ENCODE results near the gene GSTM2. TPM values are rescaled to one million over a fixed set of nuclear protein-coding genes. Genes with fewer than 3 reads are reported as not detected.
A peak's percentile ranks its signal among the peaks of the same experiment; 100 is the strongest.

GSTM2 gene
- total RNA-seq, 2 donors from 2014 or later, result 18.4 to 30.3 TPM

DNA sequence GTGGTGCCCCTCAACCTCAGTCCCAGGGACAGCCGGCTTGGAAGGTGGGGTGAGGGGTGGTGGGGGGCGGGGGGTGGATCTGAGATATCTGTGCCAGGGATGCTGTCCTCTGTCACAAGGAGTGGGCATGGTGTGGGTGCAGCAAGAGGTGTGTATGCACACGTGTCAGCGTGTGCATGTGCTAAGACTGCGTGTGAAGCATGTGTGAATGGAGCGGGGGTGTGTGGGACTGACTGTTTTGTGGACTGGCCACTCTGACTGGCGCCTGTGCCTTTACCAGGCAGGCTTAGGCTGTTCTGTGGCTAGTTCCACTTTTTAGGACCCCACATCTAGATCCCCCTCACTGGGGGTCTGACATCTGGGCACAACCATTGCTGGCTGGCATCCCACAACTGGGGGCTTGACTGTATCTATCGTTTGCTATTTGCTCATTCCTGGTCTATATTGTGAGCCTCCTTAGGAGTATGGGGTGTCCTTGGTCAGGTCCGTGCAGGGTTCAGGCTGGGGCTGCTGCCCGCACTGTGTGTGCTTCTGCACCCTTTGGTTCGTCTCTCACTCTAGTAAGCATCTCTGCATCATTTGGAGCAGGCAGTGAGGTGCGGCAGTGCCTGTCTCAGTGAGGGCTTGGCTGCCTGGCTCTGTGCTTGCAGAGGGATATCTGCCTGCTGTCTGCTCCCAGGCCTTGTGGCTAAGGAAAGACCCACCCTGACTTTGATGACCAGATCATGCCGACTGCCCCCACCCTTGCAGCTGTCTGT lies 46.3 kb upstream of the GSTM2 start:
- Mint-ChIP-seq H3K27me3 (ENCODE audit: insufficient read depth) (no peaks in the 10 kb centered on the region), H3K27ac (no peak overlapping the region), H3K9me3 (no peaks in the 10 kb centered on the region), H3K4me3 (peak overlapping the region; percentile 91), H3K4me1 (peaks cover 23% of the 10 kb centered on the region), H3K36me3 (ENCODE audit: low read depth) (peaks cover 6% of the 10 kb centered on the region)
- Histone ChIP-seq H3K4me3 (ENCODE audit: low read length) (peak overlapping the region; percentile 95), H3K27ac (ENCODE audit: low read depth, low read length) (no peak overlapping the region), H3K9ac (ENCODE audit: extremely low read depth, low read length, poor library complexity, severe bottlenecking) (no peak overlapping the region), H3K9me3 (ENCODE audit: control insufficient read depth, low read length) (no peaks in the 10 kb centered on the region), H3K4me1 (ENCODE audit: control insufficient read depth, insufficient read depth, low read length) (peaks cover 7% of the 10 kb centered on the region), H3K27me3 (ENCODE audit: control insufficient read depth, insufficient read depth, low read length, poor library complexity, severe bottlenecking) (no peaks in the 10 kb centered on the region), H3K36me3 (ENCODE audit: control insufficient read depth, insufficient read depth, low read length) (no peaks in the 10 kb centered on the region)
- TF ChIP-seq, protein P1, sequence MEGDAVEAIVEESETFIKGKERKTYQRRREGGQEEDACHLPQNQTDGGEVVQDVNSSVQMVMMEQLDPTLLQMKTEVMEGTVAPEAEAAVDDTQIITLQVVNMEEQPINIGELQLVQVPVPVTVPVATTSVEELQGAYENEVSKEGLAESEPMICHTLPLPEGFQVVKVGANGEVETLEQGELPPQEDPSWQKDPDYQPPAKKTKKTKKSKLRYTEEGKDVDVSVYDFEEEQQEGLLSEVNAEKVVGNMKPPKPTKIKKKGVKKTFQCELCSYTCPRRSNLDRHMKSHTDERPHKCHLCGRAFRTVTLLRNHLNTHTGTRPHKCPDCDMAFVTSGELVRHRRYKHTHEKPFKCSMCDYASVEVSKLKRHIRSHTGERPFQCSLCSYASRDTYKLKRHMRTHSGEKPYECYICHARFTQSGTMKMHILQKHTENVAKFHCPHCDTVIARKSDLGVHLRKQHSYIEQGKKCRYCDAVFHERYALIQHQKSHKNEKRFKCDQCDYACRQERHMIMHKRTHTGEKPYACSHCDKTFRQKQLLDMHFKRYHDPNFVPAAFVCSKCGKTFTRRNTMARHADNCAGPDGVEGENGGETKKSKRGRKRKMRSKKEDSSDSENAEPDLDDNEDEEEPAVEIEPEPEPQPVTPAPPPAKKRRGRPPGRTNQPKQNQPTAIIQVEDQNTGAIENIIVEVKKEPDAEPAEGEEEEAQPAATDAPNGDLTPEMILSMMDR (conservative IDR thresholded peaks at IDR 0.05), result no peak
- peak; percentile 35 for DNase-seq
- WGBS, 2 experiments (ENCODE audit: insufficient coverage in 1 of 2, insufficient read length in 1 of 2), result 78 to 87% methylated on average over 9 to 13 of the region's 13 CpGs

DNA sequence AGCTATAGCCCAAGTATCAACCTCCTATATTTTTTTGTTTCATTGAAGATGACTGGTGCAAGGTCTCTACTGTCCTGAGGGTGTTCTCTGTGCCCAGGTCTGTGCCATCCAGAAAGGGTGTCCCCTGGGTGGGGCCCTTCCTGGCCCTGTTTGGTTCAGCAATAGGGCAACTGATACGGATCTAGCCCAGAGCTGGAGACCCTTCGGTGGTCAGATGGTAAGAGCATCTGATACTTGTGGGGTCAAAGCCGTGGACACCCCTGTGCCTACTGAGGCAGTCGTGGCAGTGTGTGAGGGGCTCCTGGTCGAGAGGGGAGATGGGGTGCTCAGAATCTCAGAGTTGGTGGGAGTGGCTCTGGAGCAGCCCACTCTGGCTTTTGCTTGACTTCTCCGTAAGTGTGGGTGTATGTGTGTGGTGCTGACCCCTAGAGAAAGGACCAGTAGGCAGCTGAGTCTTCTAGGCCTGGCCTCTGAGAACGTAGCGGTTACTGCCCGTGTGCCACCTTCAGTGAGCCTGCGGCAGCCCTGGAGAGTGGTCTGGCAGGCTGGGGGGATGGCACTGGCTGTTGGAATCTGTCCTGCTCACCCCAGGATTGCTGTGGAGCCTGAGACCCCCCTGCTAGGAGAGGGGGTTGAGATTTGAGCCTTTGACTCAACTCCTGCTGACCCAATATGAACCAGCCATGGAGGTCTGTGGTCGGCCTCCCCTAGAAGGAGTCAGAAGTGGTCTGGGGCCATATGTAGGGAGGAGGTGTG lies 45.5 kb upstream of the GSTM2 start:
- H3K36me3 Mint-ChIP-seq (ENCODE audit: low read depth), result peaks cover 7% of the 10 kb centered on the region
- Histone ChIP-seq H3K4me3 (ENCODE audit: low read length) (peak overlapping the region; percentile 95), H3K36me3 (ENCODE audit: control insufficient read depth, insufficient read depth, low read length) (no peaks in the 10 kb centered on the region), H3K27ac (ENCODE audit: low read depth, low read length) (no peak overlapping the region), H3K27me3 (ENCODE audit: control insufficient read depth, insufficient read depth, low read length, poor library complexity, severe bottlenecking) (no peaks in the 10 kb centered on the region), H3K9me3 (ENCODE audit: control insufficient read depth, low read length) (no peaks in the 10 kb centered on the region), H3K4me1 (ENCODE audit: control insufficient read depth, insufficient read depth, low read length) (peaks cover 7% of the 10 kb centered on the region), H3K9ac (ENCODE audit: extremely low read depth, low read length, poor library complexity, severe bottlenecking) (no peak overlapping the region)
- TF ChIP-seq, protein P1 (conservative IDR thresholded peaks at IDR 0.05), result no peak
- DNase-seq, result no peak
- peak overlapping the region; percentile 91 for H3K4me3 Mint-ChIP-seq
- peaks cover 21% of the 10 kb centered on the region for H3K4me1 Mint-ChIP-seq
- H3K9me3 Mint-ChIP-seq, result no peaks in the 10 kb centered on the region
- no peaks in the 10 kb centered on the region for H3K27me3 Mint-ChIP-seq (ENCODE audit: insufficient read depth)
- no peak overlapping the region for H3K27ac Mint-ChIP-seq
- 92 to 100% methylated on average over 4 to 11 of the region's 11 CpGs for whole genome bisulfite sequencing, 2 experiments (ENCODE audit: insufficient coverage in 1 of 2, insufficient read length in 1 of 2)

- WGBS, 2 experiments (ENCODE audit: insufficient coverage in 1 of 2, insufficient read length in 1 of 2), result 92 to 95% methylated on average over 2 to 3 of the region's 3 CpGs
- Histone ChIP-seq H3K4me1 (ENCODE audit: control insufficient read depth, insufficient read depth, low read length) (peaks cover 7% of the 10 kb centered on the region), H3K27me3 (ENCODE audit: control insufficient read depth, insufficient read depth, low read length, poor library complexity, severe bottlenecking) (no peaks in the 10 kb centered on the region), H3K9ac (ENCODE audit: extremely low read depth, low read length, poor library complexity, severe bottlenecking) (no peak overlapping the region), H3K4me3 (ENCODE audit: low read length) (no peak overlapping the region), H3K36me3 (ENCODE audit: control insufficient read depth, insufficient read depth, low read length) (peaks cover 1% of the 10 kb centered on the region), H3K9me3 (ENCODE audit: control insufficient read depth, low read length) (no peaks in the 10 kb centered on the region), H3K27ac (ENCODE audit: low read depth, low read length) (no peak overlapping the region)
- Mint-ChIP-seq H3K27ac (no peak overlapping the region), H3K4me3 (no peak overlapping the region), H3K36me3 (ENCODE audit: low read depth) (peaks cover 13% of the 10 kb centered on the region), H3K27me3 (ENCODE audit: insufficient read depth) (no peaks in the 10 kb centered on the region), H3K9me3 (no peaks in the 10 kb centered on the region), H3K4me1 (peaks cover 18% of the 10 kb centered on the region)
- TF ChIP-seq, protein P1 (conservative IDR thresholded peaks at IDR 0.05), result no peak
- DNase-seq, result peak; percentile 42
Observed at GRCh38 chr1:109622895-109623294, 45.0 kb upstream of the GSTM2 start.

Measured in endodermal cell (in vitro differentiated cells).